Coronary artery (tissue), 2 donors: ENCODE results near the gene RTEL1.

ENCODE experiments used
- DNase-seq: peaks from one replicate; pipeline ENCODE4 v3.0.0-alpha.2; 2017; ENCODE audit warnings: low spot score
- H3K27ac ChIP-seq, 2 donors: fragments of 200-600 bp; sonication (generic); one replicate each; pipeline ENCODE4 v1.5.1; 2016 to 2019
- H3K4me3 ChIP-seq: fragments of 200-600 bp; sonication (generic); 2 replicates; pipeline ENCODE4 v1.5.1; 2016; ENCODE audit warnings: mild to moderate bottlenecking, moderate library complexity
- TF ChIP-seq, protein P1 (sequence below): fragments of 200-600 bp; sonication (generic); IDR thresholded peaks from one replicate; pipeline ENCODE4 v1.5.1; 2019; ENCODE audit warnings: antibody characterized with exemption

RTEL1 gene

DNA sequence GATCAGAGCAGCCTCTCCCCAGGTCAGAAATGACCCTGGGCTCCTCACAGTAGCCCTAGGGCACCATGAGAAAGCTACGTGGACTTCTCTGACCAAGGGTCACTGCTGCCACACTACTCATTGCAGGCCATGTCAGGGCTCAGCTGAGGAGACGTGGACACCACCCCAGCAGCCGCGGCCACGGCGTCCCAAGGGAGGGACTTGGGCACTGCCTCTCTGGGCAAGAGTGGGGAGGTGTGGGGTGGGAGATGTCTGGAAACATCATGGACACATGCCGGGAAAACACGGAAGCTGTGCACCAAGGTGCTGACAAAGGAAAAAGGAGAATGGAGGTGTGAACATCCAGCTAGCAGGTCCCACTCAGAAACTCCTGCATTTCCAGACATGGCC is 40.2 kb upstream of the RTEL1 start:
- Histone ChIP-seq H3K27ac (no peak overlapping the region), H3K4me3 (no peak overlapping the region)
- no peak for DNase-seq
- TF ChIP-seq, protein P1, sequence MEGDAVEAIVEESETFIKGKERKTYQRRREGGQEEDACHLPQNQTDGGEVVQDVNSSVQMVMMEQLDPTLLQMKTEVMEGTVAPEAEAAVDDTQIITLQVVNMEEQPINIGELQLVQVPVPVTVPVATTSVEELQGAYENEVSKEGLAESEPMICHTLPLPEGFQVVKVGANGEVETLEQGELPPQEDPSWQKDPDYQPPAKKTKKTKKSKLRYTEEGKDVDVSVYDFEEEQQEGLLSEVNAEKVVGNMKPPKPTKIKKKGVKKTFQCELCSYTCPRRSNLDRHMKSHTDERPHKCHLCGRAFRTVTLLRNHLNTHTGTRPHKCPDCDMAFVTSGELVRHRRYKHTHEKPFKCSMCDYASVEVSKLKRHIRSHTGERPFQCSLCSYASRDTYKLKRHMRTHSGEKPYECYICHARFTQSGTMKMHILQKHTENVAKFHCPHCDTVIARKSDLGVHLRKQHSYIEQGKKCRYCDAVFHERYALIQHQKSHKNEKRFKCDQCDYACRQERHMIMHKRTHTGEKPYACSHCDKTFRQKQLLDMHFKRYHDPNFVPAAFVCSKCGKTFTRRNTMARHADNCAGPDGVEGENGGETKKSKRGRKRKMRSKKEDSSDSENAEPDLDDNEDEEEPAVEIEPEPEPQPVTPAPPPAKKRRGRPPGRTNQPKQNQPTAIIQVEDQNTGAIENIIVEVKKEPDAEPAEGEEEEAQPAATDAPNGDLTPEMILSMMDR = no peak

DNA sequence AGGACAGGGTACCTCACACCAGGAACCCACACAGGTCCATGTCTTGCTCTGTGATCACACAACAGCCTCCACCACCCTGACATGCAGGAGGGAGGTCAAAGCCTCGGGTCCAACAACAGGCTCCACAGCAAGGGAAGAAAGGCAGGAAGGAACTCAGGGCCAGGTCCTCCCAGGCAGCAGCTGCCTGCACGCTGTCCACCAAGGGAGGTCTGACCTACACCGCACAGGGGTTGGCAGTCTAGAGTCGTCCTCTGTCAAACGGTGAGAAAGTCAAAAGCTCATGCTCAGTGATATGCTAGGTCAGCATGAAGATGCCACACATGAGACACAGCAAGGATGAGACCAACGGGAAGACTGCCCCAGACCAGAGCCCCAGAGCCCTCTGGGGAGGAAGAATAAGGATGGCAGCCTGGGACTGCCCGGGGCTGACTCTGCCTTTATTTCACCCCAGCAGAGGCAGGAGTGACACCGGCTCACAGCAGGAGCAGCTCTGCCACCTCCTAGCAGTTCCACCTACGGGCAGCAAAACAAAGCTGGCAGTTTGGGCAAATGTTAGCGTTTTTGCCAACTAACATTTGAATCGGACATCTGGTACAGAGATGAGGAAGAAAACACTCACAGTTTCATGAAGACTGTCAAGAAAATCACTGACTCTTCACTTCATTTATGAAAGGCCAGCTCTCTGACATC is 39.7 kb upstream of the RTEL1 start:
- TF ChIP-seq, protein P1 = no peak
- Histone ChIP-seq H3K4me3 (no peak overlapping the region), H3K27ac (no peak overlapping the region)
- DNase-seq = no peak

DNA sequence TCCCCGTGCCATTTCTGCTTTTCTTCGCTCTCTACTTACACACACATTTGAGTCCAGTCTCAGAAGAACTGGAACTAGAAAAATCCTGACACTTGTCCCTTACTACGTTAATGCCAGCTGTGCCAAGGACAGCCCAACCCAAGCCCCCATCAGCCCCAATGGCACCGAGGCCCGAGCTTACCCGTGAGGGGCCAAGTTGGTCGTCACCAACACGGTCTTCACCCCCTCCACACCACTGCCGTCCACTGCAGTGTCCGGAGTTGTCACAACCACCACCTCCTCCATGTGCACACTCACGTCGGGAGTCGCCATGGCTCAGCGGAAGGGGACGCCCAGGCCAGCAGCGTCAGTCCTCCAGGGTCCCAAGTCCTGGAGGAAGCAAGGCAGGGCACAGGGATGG is 39.0 kb upstream of the RTEL1 start:
- no peak overlapping the region for H3K27ac ChIP-seq
- TF ChIP-seq, protein P1 = no peak

DNA sequence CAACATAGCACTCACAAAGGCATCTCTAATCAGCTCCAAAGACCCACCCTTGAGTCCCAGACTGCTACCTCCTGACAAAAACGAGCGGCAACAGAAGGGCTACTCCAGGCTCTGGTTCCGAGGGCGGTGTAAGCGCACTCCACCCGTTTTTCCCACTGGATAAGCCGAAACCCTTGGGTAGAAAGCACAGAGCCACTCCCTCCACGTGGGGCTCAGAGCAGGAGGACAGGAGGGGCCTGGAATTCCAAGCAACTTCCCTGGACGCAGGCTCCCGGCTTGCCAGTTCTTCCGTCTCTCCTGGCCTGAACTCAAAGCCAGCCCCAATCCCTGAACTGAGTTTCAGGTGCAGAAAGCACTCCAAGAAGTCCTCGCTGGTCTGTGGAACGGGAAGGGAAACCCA is 38.6 kb upstream of the RTEL1 start:
- H3K27ac ChIP-seq = no peak overlapping the region
- DNase-seq = no peak
- TF ChIP-seq, protein P1 = no peak
- no peak overlapping the region for H3K4me3 ChIP-seq

More for the DNA sequence above, 39.0 kb upstream of the RTEL1 start:
- no peak overlapping the region for H3K4me3 ChIP-seq
- DNase-seq = no peak

DNA sequence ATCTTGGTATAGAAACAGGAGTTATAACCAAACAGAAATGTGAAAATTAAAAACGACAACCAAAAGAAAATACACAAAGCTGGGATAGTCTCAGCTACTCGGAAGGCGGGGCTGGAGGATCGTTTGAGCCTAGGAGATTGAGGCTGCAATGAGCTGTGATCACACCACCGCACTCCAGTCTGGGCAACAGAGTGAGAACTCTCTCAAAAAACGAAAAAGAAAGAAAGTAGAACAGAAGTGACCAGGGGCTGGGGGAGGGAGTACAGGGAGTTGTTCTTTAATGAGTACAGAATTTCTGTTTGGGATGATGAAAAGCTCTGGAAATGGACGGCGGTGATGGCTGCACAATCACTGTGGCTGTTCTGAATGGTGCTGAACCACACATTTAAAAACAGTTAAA is 37.1 kb upstream of the RTEL1 start:
- Histone ChIP-seq H3K4me3 (no peak overlapping the region), H3K27ac (no peak overlapping the region)
- no peak for DNase-seq
- TF ChIP-seq, protein P1 = no peak

DNA sequence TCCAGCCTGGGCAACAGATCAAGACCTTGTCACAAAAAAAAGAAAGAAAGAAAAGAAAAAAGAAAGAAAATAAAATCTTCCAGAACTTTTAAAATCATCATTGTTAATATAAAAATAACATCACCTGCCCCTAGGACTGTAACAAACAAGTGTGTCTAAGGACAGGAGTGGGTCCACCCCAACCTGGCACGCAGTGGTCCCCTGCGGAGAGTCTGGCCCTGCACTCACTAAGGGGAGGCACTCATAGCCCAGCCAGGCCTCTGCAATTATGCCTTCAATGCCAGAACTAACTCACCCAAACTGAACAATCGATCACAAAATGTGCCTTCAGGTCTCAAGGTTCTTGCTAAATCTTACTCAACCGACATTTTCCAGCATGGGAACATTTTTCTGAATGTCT is 36.0 kb upstream of the RTEL1 start:
- no peak overlapping the region for H3K27ac ChIP-seq
- TF ChIP-seq, protein P1 = no peak
- DNase-seq = no peak
- no peak overlapping the region for H3K4me3 ChIP-seq

DNA sequence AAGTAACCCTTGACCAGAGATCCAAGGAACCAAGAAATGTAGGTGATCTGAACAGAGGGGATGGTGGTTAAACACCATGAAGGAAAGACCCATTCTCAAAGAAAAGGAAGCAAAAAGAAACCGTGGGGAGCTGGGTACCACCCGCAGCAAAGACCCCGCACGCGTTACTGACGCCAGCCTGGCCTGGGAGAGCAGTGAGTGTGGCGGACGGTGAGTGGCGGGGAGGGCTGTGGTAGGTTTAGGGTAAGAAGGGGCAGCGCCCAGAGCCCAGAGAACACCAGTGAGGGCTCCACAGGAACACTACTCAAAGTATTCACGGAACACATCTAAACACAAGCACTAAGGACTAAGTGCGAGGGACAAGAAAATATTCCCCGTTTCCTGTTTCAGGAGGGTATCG is 35.4 kb upstream of the RTEL1 start:
- H3K4me3 ChIP-seq = no peak overlapping the region
- no peak overlapping the region for H3K27ac ChIP-seq
- TF ChIP-seq, protein P1 = no peak
- DNase-seq = no peak
